ENCODE measurements around the gene B3GNT7. TPM values are rescaled to one million over a fixed set of nuclear protein-coding genes. Genes with fewer than 3 reads are reported as not detected.

The B3GNT7 gene
- total RNA-seq, 1 donor from 2014 or later, result 5.6 TPM

GRCh38 chr2:231449503-231450054, 54.1 kb downstream of the B3GNT7 start:
- no peak overlapping the region for H3K4me3 Mint-ChIP-seq
- H3K4me1 Mint-ChIP-seq, result peaks cover 5% of the 10 kb centered on the region
- DNase-seq (ENCODE audit: low spot score in 2 of 2, unreplicated experiment in 2 of 2), result no peak
- TF ChIP-seq, protein P1, sequence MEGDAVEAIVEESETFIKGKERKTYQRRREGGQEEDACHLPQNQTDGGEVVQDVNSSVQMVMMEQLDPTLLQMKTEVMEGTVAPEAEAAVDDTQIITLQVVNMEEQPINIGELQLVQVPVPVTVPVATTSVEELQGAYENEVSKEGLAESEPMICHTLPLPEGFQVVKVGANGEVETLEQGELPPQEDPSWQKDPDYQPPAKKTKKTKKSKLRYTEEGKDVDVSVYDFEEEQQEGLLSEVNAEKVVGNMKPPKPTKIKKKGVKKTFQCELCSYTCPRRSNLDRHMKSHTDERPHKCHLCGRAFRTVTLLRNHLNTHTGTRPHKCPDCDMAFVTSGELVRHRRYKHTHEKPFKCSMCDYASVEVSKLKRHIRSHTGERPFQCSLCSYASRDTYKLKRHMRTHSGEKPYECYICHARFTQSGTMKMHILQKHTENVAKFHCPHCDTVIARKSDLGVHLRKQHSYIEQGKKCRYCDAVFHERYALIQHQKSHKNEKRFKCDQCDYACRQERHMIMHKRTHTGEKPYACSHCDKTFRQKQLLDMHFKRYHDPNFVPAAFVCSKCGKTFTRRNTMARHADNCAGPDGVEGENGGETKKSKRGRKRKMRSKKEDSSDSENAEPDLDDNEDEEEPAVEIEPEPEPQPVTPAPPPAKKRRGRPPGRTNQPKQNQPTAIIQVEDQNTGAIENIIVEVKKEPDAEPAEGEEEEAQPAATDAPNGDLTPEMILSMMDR (IDR thresholded peaks at IDR 0.05; ENCODE audit: unreplicated experiment), result no peak
- no peaks in the 10 kb centered on the region for H3K36me3 Mint-ChIP-seq
- no peaks in the 10 kb centered on the region for H3K27me3 Mint-ChIP-seq (ENCODE audit: low read depth)
- H3K27ac Mint-ChIP-seq, result no peak overlapping the region
- H3K9me3 Mint-ChIP-seq, result no peaks in the 10 kb centered on the region

GRCh38 chr2:231450548-231450989, 55.1 kb downstream of the B3GNT7 start:
- TF ChIP-seq, protein P1 (IDR thresholded peaks at IDR 0.05; ENCODE audit: unreplicated experiment), result no peak
- Mint-ChIP-seq H3K4me3 (no peak overlapping the region), H3K27ac (no peak overlapping the region)

More at GRCh38 chr2:231450548-231450989, 55.1 kb downstream of the B3GNT7 start:
- H3K9me3 Mint-ChIP-seq, result no peaks in the 10 kb centered on the region
- peaks cover 5% of the 10 kb centered on the region for H3K4me1 Mint-ChIP-seq
- H3K36me3 Mint-ChIP-seq, result peaks cover 5% of the 10 kb centered on the region
- DNase-seq (ENCODE audit: low spot score in 2 of 2, unreplicated experiment in 2 of 2), result no peak
- H3K27me3 Mint-ChIP-seq (ENCODE audit: low read depth), result no peaks in the 10 kb centered on the region

Small RNA genes within 50 kb of the gene (microRNA-seq; reads per million reads assigned to microRNA genes)
- gene MIR4777, result not detected

Other genes starting within 250 kb of the B3GNT7 start
- gene ARMC9, start 197.1 kb upstream of the B3GNT7 start, total RNA-seq, result 49.8 to 52.3 TPM (median 51.6 TPM) in 3 replicates
- gene NCL, start 68.8 kb downstream of the B3GNT7 start, total RNA-seq, result 631 to 645 TPM (median 634 TPM) in 3 replicates
- gene NMUR1, start 134.7 kb downstream of the B3GNT7 start, total RNA-seq, result 0.09 to 0.13 TPM in 2 of 3 replicates, not detected in the other
- not detected in 3 replicates for gene TEX44, start 197.2 kb downstream of the B3GNT7 start, total RNA-seq

Data from mesothelial cell of epicardium (in vitro differentiated cells).